Aorta (tissue), 5 donors: ENCODE results near the gene MYO1C. TPM values are rescaled to one million over a fixed set of nuclear protein-coding genes. Genes with fewer than 3 reads are reported as not detected.

Experiments used
- ATAC-seq: fragments of 200-7000 bp; cut with Tn5 transposase; one replicate; pipeline ENCODE4 v1.9.1; 2022; ENCODE audit warnings: moderate library complexity; ENCODE audit not compliant: low FRiP score
- DNase-seq, 2 donors: peaks; one replicate each; pipeline ENCODE4 v3.0.0-alpha.2; 2020
- H3K27ac ChIP-seq, 2 donors: one replicate each; pipeline ENCODE4 v1.5.1; 2013; ENCODE audit warnings: low read length in 2 of 2, mild to moderate bottlenecking in 2 of 2, moderate library complexity in 2 of 2, control low read depth in 1 of 2, inconsistent platforms in 1 of 2, low read depth in 1 of 2
- H3K27me3 ChIP-seq, 2 donors: one replicate each; pipeline ENCODE4 v1.6.1; 2013; ENCODE audit warnings: control low read depth in 1 of 2, low read length in 1 of 2, mild to moderate bottlenecking in 1 of 2, moderate library complexity in 1 of 2; ENCODE audit not compliant: insufficient read depth in 2 of 2, control insufficient read depth in 1 of 2
- H3K36me3 ChIP-seq, 2 donors: one replicate each; pipeline ENCODE4 v1.6.1; 2013; ENCODE audit warnings: control low read depth in 1 of 2, low read length in 1 of 2, mild to moderate bottlenecking in 1 of 2; ENCODE audit not compliant: insufficient read depth in 2 of 2, control insufficient read depth in 1 of 2
- H3K4me1 ChIP-seq, 2 donors: one replicate each; pipeline ENCODE4 v1.6.1; 2013; ENCODE audit warnings: low read length in 2 of 2, control low read depth in 1 of 2, mild to moderate bottlenecking in 1 of 2, moderate library complexity in 1 of 2; ENCODE audit not compliant: insufficient read depth in 2 of 2, control insufficient read depth in 1 of 2
- H3K4me3 ChIP-seq, 2 donors: one replicate each; pipeline ENCODE4 v1.5.1; 2013; ENCODE audit warnings: low read length in 2 of 2, control low read depth in 1 of 2, mild to moderate bottlenecking in 1 of 2
- H3K9me3 ChIP-seq: one replicate; pipeline ENCODE4 v1.6.1; 2013; ENCODE audit warnings: mild to moderate bottlenecking, low read length; ENCODE audit not compliant: control insufficient read depth
- WGBS, 2 donors: extraction: QIAGEN DNeasy Blood & Tissue Kit; methylation state at CpG; one replicate each; pipeline ENCODE4 v1.1.7; 2013; 5-methylcytosine and 5-hydroxymethylcytosine counted together
- intact Hi-C, 2 donors: fragments of 100-400 bp; cut with DNase I; formaldehyde crosslinking; loops; one replicate each; pipeline versions ENCODE4 v1.14.2 to v1.15.0; 2022
- polyA plus RNA-seq, 2 donors: library from polyadenylated mRNA; stranded (reverse); fragments of 200-250 nt; gene quantifications; one replicate each; pipeline ENCODE4 v1.2.3, GENCODE V29; 2013
- total RNA-seq, 2 donors: library from RNA; stranded (reverse); fragmentation: NEBNext Ultra II Directional; extraction: Animal tissue kit (Norgen Biotek cat#: 25700); gene quantifications; one replicate each; pipeline ENCODE4 v1.2.1, GENCODE V29; 2021
- donor health status: healthy with polysubstance abuse.
- donor health status: Bipolar disorder and iron deficiency.
- donor health status: DM: no; HTN: no; CAD: no.
- donor health status: DM: no; HTN: no; CAD: no.
- donor health status: DM: yes; HTN: yes; CAD: no.

Gene MYO1C
- total and polyA plus RNA-seq, 4 donors, result 62.6 to 354 (median 202) TPM

DNA sequence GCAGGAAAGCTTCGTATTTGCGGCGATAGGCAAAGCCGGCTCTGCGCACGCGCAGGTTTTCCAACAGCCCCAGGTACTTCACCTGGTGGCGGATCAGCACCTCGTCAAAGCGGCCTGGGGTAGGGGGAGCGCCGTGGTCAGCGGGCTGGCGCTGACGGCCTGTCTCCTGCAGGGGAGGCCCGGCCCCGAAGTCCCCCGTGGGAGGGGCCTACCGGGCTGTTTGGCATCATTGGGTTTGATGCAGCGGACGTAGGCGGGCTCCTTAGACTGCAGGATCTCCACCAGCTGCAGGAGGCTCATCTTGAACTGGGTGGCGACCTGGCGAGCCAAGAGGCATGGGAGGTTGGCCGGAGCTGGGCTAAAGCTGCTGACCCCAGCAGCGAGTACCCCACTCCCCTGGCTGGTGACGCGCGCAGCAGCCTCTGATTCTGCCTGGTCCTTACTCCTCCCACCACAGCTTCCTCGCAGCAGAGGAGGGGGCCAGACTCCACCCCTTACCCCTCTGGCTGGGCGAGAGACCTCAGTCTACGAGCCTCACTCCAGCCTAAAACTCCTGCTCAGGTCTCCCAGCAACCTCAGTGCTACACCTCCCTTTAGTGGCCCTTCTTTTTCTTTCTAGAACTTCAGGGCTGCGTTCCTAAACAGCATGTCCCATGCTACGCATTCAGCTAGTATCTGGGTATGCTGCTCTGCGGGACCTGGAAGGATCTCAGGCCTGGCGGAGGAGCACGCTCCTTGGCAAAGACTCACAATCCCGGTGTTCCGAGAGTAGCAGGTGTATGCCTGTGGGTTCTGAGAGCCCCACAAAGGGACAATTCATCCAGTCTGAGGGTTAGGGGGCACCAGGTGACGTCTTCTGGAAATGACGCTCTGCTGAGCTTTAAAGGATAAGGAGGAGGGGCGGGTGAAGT, 20.3 kb downstream of the MYO1C start:
- ATAC-seq (no peak), DNase-seq (no peak)
- Histone ChIP-seq H3K4me1 (no peaks in the 10 kb centered on the region), H3K27me3 (no peaks in the 10 kb centered on the region), H3K36me3 (peaks cover 7 to 18% of the 10 kb centered on the region in 2 donors), H3K27ac (no peak overlapping the region), H3K4me3 (no peak overlapping the region), H3K9me3 (no peaks in the 10 kb centered on the region)
- intact Hi-C loops, result no loop called here
- WGBS, 2 donors, result 80% methylated on average over 42 of the region's 42 CpGs

DNA sequence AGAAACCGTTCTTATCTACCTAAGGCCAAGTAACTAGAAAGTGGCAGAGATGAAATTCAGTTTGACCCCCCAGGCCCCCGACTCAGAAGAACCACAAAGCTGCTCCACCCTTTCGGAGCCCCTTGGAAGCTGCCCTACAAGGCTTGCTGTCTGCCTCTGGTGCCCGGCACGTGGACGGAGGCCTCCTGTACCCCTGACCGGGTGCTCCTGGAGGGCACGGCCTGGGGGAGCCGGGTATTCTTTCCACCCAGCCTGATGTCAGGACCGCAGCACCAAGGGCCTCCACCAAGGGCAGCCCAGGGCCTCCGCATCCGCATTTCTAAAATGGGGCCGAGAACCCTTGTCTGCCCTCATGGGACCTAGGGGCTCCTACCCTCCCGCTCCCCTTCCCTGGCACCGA, 21.0 kb downstream of the MYO1C start:
- intact Hi-C loops, result no loop called here
- ATAC-seq (no peak), DNase-seq (no peak)
- Histone ChIP-seq H3K27ac (no peak overlapping the region), H3K4me3 (no peak overlapping the region), H3K27me3 (no peaks in the 10 kb centered on the region), H3K4me1 (no peaks in the 10 kb centered on the region), H3K9me3 (no peaks in the 10 kb centered on the region), H3K36me3 (peaks cover 7 to 22% of the 10 kb centered on the region in 2 donors)
- WGBS, 2 donors, result 89 to 92% methylated on average over 15 of the region's 15 CpGs

DNA sequence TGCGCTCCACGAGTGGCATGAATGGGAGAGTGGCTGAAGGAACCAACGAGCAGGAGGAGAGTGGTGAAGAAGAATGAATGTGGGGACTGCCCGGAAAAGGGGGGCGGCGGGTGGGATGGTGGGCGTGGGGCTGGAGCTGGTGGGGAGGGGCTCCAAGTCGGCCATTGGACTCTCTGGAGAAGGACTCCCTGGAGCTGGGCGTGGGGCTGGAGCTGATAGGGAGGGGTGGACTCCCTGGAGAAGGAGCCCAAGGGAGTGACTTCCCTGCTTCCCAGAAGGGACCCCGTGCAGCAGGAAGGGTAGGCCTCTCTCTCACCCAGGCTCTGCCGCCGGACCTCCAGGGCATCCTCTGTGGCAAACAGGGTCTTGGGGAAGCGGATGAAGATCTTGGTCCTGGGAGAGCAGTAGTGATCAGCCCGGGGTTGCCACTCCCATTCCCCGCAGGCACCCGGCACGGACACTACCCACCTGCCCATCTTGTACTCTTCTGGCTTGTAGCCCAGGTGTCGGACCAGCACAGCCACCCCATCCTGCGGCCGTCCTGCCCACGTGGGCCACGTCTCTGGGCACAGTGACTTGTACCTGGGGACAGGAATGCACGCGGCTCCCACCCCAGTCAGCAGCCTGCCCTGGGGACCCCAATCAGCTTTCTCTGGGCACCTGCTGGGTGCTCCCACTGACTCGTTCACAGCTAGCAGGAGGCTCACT, 21.6 kb downstream of the MYO1C start:
- ATAC-seq (no peak), DNase-seq (no peak)
- Histone ChIP-seq H3K27ac (no peak overlapping the region), H3K4me1 (no peaks in the 10 kb centered on the region), H3K36me3 (peaks cover 7 to 22% of the 10 kb centered on the region in 2 donors), H3K4me3 (no peak overlapping the region), H3K9me3 (no peaks in the 10 kb centered on the region), H3K27me3 (no peaks in the 10 kb centered on the region)
- WGBS, 2 donors, result 84 to 86% methylated on average over 24 to 25 of the region's 25 CpGs
- intact Hi-C loops, result no loop called here

DNA sequence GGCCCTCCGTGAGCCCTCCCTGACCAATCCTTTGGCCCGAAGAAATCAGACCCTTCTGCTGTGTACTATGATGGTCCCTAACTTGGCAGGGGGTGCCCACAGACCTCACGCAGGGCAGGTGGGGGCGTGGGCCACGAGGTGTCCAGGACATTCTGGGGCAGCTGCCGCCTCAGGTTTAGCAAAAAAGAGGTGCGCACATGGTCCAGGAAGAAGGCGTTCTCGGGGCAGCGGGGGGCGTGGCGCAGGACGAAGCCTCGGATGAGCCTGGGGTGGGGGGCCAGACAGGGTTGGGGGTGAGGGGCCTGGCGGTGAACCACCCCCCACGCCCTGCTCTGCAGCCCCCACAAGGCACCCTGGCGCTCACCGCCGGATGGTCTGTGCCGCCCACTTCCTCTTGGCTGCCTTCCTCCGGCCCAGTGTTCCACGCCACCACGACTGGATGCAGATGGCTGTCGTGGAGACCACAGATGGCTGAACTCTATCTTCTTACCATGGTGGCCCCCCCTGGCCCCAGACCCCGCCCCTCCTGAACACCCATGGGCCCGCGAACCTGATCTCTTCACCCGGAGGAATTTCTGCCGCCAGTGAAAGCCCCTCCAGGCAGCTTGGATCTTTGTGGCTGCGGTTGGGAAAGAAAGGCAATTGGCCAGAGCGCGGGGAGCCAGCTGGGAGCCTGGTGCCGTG, 22.3 kb downstream of the MYO1C start:
- 83 to 84% methylated on average over 33 of the region's 33 CpGs for WGBS, 2 donors
- Histone ChIP-seq H3K4me3 (no peak overlapping the region), H3K27ac (no peak overlapping the region), H3K27me3 (no peaks in the 10 kb centered on the region), H3K9me3 (no peaks in the 10 kb centered on the region), H3K4me1 (no peaks in the 10 kb centered on the region), H3K36me3 (peaks cover 7 to 22% of the 10 kb centered on the region in 2 donors)
- ATAC-seq (no peak), DNase-seq (no peak)
- intact Hi-C loops, result no loop called here

DNA sequence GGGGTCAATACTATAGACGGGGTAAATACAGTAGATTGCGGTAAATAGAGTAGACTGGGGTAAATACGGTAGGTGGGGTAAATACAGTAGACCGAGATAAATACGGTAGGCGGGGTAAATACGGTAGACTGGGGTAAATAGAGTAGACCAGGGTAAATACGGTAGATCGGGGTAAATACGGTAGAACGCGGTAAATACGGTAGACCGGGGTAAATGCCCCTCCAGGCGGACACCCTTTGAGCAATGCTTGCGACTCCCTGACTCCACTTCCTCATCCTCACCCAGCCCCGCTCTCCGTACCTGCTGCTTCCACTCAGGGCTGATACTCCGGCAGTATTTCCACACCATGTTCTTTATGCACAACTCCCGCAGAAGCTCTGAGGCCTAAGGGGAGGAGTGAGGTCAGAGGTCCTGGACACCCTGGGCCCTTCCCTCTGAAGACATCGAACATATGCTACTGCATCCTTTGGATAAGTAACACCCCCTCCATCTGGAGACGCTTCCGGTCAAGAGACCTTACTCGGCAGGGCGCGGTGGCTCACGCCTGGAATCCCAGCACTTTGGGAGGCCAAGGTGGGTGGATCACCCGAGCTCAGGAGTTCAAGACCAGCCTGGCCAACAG, 23.1 kb downstream of the MYO1C start:
- no peaks in the 10 kb centered on the region for H3K27me3 ChIP-seq
- DNase-seq (no peak), ATAC-seq (no peak)
- H3K4me1 ChIP-seq, result no peaks in the 10 kb centered on the region
- WGBS, 2 donors, result 75 to 79% methylated on average over 28 of the region's 28 CpGs
- H3K4me3 ChIP-seq, result no peak overlapping the region
- intact Hi-C loops, result no loop called here
- H3K27ac ChIP-seq, result no peak overlapping the region
- peaks cover 7 to 22% of the 10 kb centered on the region in 2 donors for H3K36me3 ChIP-seq
- H3K9me3 ChIP-seq, result no peaks in the 10 kb centered on the region

DNA sequence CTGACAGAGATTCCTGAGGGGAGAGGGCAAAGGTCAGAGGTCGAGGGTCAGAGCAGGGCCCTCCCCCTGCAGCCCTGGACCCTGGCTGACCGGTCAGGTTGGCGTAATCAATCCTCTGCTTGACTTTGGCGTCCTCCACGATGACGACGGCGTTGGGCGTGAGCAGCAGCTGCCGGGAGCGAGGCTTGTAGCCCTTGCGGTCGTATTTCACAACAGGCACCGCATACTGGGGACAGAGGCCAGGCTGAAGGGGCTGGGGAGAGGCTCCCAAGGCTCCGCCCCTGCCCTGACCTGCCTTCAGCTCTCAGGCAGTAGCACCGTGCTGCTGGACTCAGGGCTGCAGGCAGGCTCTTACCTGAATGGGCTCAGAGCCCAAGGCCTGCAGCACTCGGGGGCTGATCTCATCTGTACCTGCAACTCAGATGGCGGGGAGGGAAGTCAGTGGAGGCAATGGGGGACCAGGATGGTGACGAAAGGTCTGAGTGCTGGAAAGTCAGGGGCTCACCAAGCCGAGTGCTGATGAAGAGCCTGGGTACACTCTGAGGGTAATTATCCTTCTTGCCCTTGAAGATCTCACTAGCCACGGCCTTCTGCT, 24.5 kb downstream of the MYO1C start:
- Histone ChIP-seq H3K4me1 (no peaks in the 10 kb centered on the region), H3K27ac (no peak overlapping the region), H3K36me3 (peaks cover 7 to 19% of the 10 kb centered on the region in 2 donors), H3K9me3 (no peaks in the 10 kb centered on the region), H3K4me3 (no peak overlapping the region), H3K27me3 (no peaks in the 10 kb centered on the region)
- intact Hi-C loops, result no loop called here
- ATAC-seq (peak; percentile 39), DNase-seq (no peak)
- 69 to 74% methylated on average over 21 of the region's 21 CpGs for WGBS, 2 donors

DNA sequence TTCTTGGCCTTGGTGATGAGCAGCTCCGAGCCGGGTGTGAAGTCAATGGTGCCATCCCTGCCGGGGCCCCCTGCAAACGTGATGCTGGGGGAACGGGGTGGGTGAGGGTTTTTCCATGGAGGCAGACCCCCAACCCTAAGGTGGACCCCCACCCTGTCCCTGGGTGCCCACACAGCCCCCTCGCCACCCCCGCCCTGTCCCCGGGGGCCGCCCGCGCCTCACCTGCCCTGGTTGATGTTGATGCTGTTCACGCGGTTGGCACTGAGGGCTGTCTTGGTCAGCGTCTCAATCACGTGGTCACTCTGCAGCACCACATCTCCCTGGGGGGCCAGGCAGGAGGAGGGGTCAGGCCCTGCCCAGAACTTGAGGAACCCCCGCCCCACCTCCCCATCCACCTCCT, 25.2 kb downstream of the MYO1C start:
- 86 to 87% methylated on average over 16 of the region's 16 CpGs for WGBS, 2 donors
- no peaks in the 10 kb centered on the region for H3K4me1 ChIP-seq

DNA sequence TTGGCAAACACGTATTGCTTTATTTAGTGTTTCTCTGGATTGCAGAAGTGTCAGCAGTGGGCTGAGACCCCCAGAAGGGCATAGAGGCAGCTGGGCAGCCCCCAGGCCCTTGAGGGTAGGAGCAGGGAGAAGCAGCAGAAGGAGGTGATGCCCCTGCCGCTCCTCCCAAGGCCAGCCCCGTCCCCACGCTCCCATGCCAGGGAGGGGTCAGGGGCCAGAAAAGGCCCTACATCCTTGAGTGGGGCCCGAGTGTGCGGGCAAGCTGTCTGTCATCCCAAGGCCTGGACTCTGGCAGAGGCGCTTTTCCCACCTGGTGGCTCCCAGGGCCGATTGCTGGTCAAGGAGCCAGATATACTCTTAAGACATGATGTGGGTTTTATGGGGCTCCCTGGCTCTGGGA, 28.3 kb downstream of the MYO1C start:
- Histone ChIP-seq H3K36me3 (peaks cover 3 to 9% of the 10 kb centered on the region in 2 donors), H3K27ac (no peak overlapping the region), H3K4me1 (peaks cover 3 to 4% of the 10 kb centered on the region in 2 donors), H3K27me3 (no peaks in the 10 kb centered on the region), H3K4me3 (no peak overlapping the region), H3K9me3 (no peaks in the 10 kb centered on the region)
- intact Hi-C loops, result no loop called here
- ATAC-seq, result no peak
- no peak for DNase-seq
- WGBS, 2 donors, result 87% methylated on average over 8 of the region's 8 CpGs

More for the DNA sequence above, 25.2 kb downstream of the MYO1C start:
- Histone ChIP-seq H3K4me3 (no peak overlapping the region), H3K27me3 (no peaks in the 10 kb centered on the region), H3K9me3 (no peaks in the 10 kb centered on the region), H3K27ac (no peak overlapping the region), H3K36me3 (peaks cover 7 to 19% of the 10 kb centered on the region in 2 donors)
- ATAC-seq, result no peak
- intact Hi-C loops, result no loop called here
- DNase-seq, result no peak
